NCI-H2171 treated with DMSO at 0.1 percent for 48 hours (cell line): ENCODE data around the gene ANKS1B.
"Not testable (repeated sequence)": the region's sequence is repeated elsewhere in the genome, so short reads cannot be mapped to it uniquely, and the experiment has no call there.

Source experiments
- DNase-seq: peaks from one replicate; lab custom pipeline; 2025; lab: John Stamatoyannopoulos, UW

Gene ANKS1B

DNA sequence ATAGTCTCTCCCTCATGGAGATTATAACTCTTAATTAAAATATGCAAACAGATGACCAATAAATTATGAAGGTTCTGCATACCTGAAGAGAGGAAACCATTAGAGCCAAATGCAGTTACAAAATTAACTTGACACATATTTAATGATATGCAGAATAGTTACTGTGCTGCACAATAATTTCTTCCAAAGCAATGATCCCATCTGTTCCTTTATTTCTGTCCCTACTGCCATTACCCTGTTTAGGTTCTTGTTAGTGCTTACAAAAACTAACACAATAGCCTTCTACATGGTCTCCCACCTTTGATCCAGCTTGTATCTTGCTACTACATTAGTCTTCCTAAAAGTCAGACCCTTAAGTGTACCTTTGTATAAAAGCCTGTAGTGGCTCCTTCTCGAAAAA lies 928.5 kb downstream of the ANKS1B start:
- DNase-seq, result no peak

DNA sequence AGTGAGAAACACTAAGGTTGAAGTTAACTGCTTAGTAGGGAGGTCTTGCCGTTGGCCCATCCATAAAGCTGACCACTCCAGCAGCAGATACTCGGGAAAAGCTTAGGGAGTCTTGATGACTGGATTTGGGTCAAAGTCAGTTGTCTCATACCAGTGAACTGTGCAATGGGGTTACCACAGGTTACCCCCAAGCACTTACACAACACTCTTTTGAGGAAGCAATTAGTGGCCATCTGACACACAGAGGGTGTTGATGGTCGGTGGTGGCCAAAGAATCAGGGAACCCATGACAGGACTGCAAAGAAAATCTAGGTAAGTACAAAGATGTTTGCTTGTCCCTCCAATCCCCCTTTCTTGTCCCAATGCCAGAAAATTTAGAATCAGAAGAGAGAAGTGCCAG lies 929.4 kb downstream of the ANKS1B start:
- no peak for DNase-seq

DNA sequence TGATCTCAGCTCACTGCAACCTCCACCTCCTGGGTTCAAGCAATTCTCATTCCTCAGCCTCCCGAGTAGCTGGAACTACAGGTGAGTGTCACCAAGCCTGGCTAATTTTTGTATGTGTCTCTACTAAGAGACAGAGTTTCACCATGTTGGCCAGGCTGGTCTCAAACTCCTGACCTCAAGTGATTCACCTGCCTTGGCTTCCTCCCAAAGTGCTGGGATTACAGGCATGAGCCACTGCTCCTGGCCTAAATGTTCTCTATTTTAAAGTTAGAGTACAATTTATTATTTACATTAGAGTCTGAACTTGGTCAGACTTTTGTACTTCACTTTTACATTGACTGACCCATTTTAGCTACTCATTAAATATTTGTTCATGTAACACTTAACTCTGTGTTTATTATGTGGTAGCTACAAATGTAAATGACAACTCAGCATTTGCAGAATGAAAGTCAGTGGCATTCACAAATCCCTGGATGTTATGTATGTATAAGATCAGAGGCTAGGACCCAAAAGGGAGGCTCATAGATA lies 930.1 kb downstream of the ANKS1B start:
- no peak for DNase-seq

DNA sequence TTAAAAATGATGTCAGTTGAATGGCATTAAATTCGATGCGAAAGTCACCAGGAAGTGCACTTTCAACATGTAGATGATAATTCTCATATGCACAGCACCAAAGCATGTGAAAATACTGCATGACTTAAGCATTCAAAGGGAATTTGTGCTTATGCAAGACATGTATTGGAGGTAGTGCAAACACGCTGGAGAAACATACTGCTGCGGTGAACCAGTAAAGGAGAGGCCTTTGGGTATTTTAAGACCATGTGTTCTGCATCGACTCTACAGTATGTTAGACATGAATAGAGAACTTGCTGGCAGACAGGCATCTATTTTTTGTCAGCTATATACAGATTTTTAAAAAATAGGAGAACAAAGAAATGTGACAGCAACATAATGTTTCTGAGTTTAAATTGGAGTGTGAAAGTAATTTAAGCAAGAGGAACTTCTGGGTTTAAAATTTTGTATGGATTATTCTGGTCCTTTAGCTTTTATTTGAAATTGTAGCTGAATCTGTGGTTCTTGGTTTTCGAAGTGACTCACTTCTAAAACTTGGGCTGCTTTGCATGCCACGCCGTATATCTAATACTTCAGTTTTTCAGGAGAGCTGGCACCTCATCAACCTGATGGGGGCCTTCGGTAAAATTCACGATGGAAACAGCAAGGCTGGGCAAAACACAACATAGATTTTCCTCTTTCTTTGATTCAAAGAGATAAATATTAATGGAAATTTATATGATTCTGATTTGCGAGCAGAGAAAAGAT lies 930.9 kb downstream of the ANKS1B start:
- DNase-seq, result no peak

DNA sequence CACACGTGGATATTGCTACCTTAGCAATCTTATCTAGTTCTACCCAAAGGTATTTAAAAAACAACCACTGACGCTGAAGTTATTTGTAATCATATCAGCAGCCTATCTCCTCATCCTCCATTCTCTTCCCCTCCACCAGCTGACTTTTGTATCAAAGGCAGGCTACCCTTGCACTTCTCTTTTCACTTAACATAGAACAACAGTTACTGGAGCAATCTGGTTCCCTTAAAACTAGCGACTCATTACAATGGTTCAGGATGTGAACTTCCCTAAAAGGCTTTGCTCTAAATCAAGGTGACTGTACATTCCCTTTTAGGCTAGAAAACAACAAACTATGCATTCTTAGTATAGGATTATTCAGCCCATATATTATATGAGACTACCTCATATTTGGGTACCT lies 935.0 kb downstream of the ANKS1B start:
- DNase-seq, result no peak

DNA sequence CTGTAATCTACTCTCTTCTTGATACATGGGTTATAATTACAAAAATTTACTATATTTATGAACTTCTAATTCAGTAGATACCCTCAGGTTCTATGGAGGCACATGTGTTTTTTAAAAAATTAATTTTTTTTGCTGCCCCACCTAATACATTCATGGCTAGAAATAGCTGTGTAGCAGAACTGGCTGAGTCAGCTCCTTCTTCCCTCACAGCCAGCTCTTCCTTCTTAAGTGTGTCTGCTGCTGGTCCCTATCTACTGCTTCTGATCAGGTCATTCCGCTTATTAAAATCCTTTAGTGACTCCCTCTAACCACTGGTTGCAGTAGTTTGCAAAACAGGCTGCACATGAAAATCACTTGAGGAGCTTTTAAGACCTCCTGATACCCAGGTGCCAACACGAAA lies 939.6 kb downstream of the ANKS1B start:
- DNase-seq, result no peak

DNA sequence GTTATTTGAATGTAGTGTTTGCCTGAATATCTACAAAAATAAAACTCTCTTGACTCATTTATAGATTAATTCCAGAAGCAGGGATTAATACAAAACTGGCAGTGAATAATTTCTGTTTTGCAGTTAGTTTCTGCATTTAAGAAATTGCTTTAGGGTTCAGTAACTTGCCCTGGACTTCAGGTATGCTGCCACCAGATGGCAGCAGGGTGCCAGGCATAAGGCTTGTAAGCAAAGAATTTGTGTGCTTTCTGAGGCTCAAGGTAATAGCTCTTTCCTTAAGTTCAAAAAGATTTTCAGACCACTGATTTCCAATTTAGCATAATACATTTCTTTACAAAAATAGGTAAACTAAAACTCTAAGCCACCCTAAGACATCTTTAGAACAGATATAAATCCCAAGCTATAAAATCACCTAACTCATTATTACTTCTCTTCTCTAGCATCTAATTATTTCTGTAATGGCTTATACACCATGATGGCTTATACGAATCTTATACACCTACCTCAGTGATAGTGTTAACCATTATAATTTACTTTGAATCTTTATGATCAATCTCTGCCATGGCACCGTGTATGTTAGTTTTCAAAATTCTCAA lies 941.3 kb downstream of the ANKS1B start:
- DNase-seq, result peak; percentile 75

DNA sequence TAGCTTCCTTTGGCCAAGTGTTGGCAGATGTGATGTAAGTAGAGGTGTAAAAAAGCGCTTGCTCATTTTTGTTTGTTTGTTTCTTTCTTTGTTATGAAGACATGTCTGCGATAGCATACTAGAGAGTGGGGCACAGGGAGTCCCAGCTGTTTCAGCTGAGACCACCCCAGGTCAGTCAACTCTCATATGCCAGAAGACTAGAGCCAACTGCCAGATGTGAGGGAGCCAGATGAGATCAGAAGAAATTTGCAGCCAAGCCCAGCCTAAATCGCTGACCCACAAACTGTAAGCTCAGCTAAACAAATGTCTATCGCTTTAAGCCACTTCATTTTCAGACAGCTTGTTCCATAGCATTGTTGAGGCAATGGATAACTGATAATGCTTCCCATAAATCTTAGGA lies 942.5 kb downstream of the ANKS1B start:
- DNase-seq, result no peak

DNA sequence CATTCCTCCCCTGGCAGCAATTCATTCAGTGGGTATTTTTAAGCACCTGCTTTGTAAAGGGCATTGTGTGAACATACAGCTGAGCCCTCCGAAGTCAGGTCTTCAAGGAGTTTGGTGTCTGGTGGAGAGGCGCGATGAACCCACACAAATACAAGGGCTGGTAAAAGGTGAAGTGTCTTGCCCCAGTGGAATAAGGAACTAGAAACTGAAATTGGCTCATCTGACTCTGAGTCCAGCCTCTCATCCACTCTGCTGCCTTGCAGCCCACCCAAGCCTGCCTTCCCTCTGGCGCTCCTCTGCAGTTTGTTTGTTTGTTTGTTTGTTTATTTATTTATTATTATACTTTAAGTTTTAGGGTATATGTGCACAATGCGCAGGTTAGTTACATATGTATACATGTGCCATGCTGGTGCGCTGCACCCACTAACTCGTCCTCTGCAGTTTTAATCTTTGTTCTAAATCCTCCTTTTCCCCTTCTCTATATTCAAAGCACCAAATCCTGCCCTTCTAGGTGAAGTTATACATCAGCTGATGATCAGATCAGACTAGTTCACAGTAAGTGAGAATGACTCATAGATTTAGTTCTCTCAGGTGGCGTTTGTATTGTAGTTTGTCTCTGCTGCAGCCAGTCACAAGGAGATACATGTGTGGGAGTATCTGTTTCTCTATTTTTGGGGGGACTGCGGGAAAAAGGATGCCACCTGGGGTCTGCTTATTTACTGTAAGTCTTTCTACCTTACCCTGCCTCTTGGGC lies 945.2 kb downstream of the ANKS1B start:
- DNase-seq, result no peak

DNA sequence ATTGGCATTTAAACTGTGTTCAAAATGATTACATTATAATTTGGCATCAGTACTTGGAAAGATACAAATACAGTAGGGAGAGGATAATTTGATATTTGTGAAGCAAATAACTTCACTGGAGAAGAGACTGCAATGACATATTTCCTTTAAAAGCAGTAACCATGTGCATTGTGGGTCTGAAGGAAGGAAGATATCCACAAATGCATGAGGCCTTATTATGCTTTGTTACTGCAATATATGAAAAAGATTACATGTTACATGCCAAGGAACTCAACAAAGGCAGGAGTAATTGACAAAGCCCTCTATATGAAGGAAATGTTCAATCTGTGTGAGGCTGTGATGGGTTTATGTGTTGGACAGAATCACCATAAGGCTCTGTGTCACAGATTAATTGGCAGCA lies 948.2 kb downstream of the ANKS1B start:
- no peak for DNase-seq

DNA sequence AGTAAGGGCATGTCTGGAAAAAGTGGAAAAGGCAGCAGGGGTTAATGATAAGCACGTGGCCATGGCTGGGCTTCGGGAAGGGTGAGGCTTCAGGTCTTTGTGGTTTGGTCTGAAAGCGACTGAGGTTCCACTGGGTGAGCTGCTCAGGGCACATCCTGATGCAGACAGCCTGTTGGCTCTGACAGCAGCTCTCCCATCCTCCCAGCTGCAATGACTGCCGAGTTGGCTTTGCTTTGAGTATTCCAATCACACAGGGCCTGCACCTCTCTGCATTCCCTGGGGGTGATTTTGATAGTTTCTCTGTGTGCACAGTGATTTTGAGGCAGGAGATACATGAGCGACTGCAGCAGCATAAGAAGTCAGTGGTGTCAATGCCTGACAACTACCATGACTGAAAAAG lies 948.9 kb downstream of the ANKS1B start:
- DNase-seq, result no peak

DNA sequence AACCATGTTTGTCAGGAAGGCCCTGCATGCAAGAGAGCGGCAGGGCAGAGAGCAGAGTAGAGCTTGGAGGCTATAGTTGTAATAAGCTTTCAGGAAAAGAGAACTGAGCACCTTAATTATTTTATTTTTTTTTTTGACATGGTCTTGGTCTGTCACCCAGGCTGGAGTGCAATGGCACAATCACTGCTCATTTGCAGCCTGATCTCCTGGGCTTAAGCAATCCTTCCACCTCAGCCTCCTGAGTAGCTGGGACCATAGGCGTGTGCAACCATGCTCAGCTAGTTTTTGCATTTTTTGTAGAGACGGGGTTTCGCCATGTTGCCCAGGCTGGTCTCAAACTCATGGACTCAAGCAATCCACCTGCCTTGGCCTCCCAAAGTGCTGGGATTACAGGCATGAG lies 950.5 kb downstream of the ANKS1B start:
- DNase-seq, result not testable (repeated sequence)

DNA sequence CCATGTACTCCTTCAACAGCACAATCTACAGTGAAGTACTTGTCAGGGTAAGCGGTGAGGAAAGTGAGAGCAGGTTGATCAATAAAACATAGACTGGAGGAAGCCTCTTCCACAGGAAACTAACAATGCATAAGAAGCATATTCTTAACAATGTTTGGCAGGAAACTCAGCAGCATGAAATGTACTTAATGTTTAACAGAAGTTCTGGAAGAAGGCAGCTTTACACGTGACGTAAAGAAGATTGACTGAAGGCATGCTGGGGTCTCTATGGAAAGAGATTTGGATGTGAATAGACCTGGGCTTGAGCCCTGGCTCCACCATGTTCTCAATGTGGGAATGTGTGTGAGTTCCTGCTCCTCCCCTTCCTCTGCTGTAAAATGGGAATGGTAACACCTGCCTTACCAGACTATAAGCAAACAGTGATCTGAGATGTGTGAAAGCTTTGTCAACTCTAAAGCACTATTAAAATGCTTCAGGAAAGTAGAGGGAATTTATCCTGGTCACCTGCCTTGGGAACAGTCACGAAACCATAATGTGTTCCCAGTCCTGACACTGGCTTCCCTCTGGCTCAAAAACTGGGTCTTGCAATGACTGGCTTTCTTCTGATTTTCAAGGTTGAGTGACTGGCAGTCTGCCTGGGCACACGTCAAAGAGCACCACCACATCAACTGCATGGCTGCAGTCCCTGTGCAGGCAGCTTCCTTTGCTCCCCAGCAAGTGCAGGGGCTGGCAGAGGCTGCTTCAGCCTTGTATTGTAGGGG lies 955.0 kb downstream of the ANKS1B start:
- no peak for DNase-seq

DNA sequence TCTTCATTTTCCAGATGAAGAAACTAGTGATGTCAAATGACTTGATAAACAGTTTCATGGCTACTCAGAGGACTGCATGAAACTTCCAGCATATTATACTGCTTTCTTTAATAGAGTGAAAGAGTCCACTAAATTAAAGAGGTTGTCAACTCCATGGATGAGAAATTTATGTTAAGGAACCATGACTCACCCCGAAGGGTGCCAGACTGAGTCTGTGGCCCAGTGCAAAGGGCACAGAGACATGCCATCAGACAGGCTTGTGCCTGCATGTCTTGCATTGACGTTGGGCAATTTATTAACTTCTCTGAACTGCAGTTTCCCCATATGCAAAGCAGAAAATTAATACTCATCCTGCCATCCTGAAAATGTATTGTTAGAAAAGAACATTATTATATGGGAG lies 957.3 kb downstream of the ANKS1B start:
- DNase-seq, result no peak

DNA sequence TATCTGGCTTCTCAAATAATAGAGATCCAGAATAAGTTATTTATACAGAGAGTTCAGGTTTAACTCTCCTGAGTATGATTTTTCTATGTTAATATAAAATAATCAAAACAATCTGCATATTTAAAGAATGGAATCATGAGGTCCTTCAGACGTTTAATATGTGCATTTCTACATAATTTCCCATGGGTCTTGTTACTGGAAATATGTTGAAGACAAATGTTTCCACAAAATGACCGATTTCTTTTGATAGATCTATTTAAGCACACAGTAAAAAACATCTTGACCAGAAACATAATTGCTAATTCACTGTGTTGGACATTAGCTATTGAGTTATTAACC lies 957.7 kb downstream of the ANKS1B start:
- DNase-seq, result no peak

DNA sequence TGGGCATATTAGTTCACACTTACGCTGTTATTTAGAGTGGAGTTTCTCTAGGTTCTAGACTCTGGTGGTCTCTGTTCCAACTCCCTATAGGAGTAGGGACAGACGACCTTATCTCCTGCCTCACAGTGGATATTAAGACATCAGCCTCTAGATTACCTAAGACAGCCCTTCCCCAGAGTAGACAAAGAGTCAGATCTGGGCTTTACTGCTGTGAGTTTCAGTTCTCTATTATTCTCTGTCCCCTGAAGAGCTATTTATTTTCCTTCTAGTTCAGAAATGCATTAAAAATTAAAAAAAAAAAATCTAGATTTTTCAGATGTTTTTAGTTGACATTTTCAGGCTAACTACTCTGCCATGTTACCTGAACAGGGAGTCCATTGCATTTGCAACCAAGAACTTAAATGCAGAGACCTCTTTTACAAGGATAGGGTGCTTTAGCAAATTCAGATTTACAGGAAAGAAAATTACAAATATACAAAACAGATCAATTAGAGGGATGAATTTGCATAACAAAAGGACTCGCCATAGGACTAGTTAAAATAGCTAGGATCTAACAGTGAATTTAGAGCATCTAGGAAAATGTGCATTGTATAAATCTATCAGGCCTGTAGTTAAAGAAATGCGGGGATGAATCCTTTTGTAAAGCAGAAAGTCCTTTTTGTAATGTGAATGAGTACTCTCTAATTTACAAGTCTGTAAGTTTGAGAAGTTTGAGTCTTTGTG lies 958.2 kb downstream of the ANKS1B start:
- no peak for DNase-seq

DNA sequence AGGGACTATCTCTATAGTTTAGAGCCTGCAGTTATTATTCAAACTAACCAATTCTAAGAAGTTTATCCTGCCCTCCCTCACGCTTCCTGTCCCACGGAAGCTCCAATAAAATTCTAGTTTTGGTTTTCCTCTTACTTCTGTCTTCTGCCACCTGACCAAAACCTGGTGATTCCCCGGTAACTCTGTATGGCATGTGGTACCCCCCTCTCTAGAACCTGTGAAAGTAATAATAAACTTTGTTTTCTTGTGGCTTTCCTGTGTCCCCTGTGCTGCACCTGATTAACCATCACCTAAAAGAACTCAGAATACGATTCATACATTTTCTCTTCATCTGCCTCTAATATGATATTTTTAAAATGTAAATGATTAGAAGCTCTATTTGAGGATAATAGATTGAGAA lies 959.9 kb downstream of the ANKS1B start:
- no peak for DNase-seq

DNA sequence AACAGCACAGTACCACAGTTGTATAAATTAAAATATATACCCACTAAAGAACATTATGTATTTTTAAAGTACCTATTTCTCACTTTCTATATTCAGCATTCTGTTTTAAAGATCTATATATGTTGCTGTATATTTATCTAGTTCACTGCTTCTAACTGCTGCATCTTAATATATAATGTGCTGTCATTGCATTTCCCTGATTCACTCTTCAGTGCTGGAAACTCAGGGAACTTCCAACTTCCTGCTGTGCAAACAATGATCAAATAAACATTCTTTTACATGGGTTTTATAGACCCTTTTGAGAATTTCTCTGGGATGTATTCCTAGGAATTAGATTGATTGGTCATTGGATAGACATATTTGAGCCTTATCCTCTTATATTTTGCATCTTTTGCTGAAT lies 960.5 kb downstream of the ANKS1B start:
- no peak for DNase-seq

DNA sequence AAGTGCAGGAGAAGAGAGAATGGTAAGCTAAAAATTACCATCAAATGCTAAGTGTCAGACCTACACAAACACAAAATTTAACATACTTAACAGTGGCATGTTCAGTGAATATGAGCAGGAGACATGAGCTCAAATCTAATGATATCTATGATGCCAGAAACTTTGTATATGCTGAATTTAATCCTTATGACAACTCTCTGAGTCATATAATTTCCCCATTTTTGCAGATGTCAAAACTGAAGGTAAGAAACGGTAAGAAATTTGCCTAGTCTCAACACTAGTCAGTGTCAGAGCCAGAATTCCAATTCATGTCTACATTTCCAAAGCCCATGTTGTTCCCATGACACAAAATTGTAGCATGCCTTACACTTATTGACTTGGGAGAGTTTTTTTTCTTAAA lies 963.9 kb downstream of the ANKS1B start:
- DNase-seq, result no peak

DNA sequence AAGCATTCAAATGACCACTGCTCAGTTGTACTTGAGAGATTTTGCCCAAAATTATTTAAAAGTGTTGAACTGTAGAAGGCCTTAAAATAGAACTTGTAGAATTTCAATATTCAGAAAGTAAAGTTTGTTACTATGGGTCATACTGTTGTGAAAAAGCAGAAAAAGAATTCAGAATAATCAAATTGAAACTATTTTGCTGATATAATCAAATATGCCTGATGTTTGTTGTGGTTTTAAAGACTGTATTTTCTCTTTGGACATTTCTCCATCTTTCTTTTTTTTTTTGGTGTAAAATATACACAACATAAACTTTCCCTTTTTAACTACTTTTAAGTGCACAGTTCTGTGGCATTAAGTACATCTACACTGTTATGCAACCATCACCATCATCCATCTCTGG lies 964.9 kb downstream of the ANKS1B start:
- DNase-seq, result no peak

DNA sequence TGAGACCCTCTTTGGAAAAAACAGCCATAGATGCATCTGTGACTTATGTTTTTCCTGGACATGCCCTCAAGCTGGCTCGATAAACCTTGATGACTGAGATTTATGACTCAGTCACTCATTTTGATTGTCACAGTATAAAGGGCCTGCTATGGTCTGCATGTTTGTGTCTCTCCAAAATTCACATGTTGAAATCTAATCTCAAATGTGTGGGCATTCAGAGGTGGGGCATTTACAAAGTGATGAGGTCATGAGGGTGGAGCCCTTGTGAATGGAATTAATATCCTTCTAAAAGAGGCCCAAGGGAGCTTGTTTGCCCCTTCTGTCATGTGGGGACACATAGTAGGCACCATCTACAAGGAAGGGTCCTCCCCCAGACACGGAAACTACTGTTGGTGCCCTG lies 966.8 kb downstream of the ANKS1B start:
- no peak for DNase-seq
